H9 (cell line): ENCODE data around the gene CACNB4. TPM values are rescaled to one million over a fixed set of nuclear protein-coding genes. Genes with fewer than 3 reads are reported as not detected.

ENCODE experiments used
- DNase-seq: peaks from one replicate; pipeline ENCODE4 v3.0.0-alpha.2; 2017
- H2AFZ ChIP-seq: one replicate; pipeline ENCODE4 v1.6.1; 2013; ENCODE audit warnings: mild to moderate bottlenecking, low read length, control low read depth, moderate library complexity
- H2AK5ac ChIP-seq: 2 replicates; pipeline ENCODE4 v1.6.1; 2013; ENCODE audit warnings: low read length, control low read depth, mixed read lengths; ENCODE audit not compliant: insufficient read length
- H2BK120ac ChIP-seq: one replicate; pipeline ENCODE4 v1.6.1; 2013; ENCODE audit warnings: low read depth, mild to moderate bottlenecking, low read length, control low read depth, inconsistent platforms; ENCODE audit not compliant: poor library complexity, severe bottlenecking
- H2BK12ac ChIP-seq: 2 replicates; pipeline ENCODE4 v1.6.1; 2013; ENCODE audit warnings: low read length, control low read depth, mixed read lengths, low read depth; ENCODE audit not compliant: insufficient read length
- H2BK15ac ChIP-seq: 2 replicates; pipeline ENCODE4 v1.6.1; 2013; ENCODE audit warnings: low read depth, low read length, control low read depth
- H2BK20ac ChIP-seq: one replicate; pipeline ENCODE4 v1.6.1; 2013; ENCODE audit warnings: low read depth, mild to moderate bottlenecking, low read length, control low read depth, inconsistent platforms; ENCODE audit not compliant: poor library complexity, severe bottlenecking
- H2BK5ac ChIP-seq: 2 replicates; pipeline ENCODE4 v1.6.1; 2013; ENCODE audit warnings: low read length, control low read depth, mixed read lengths; ENCODE audit not compliant: insufficient read length
- H3K14ac ChIP-seq: 2 replicates; pipeline ENCODE4 v1.6.1; 2013; ENCODE audit warnings: low read length, control low read depth; ENCODE audit not compliant: insufficient read depth
- H3K18ac ChIP-seq: 2 replicates; pipeline ENCODE4 v1.6.1; 2013; ENCODE audit warnings: low read depth, mild to moderate bottlenecking, mixed read lengths, low read length, control low read depth; ENCODE audit not compliant: insufficient read length
- H3K23ac ChIP-seq: 2 replicates; pipeline ENCODE4 v1.6.1; 2013; ENCODE audit warnings: low read length, control low read depth, mixed read lengths, low read depth; ENCODE audit not compliant: insufficient read length
- H3K23me2 ChIP-seq: 2 replicates; pipeline ENCODE4 v1.6.1; 2013; ENCODE audit warnings: low read depth, mild to moderate bottlenecking, mixed read lengths, low read length, control low read depth; ENCODE audit not compliant: insufficient read length, poor library complexity, severe bottlenecking
- H3K27ac ChIP-seq: 2 replicates; pipeline ENCODE4 v1.5.1; 2013; ENCODE audit warnings: low read length, control low read depth, mixed read lengths, low read depth; ENCODE audit not compliant: insufficient read length
- H3K27me3 ChIP-seq: 2 replicates; pipeline ENCODE4 v1.6.1; 2013; ENCODE audit warnings: low read length, control low read depth, inconsistent platforms; ENCODE audit not compliant: insufficient read depth
- H3K4ac ChIP-seq: 2 replicates; pipeline ENCODE4 v1.6.1; 2013; ENCODE audit warnings: low read depth, mild to moderate bottlenecking, control low read depth, inconsistent platforms, low read length, moderate library complexity
- H3K4me1 ChIP-seq: 2 replicates; pipeline ENCODE4 v1.6.1; 2013; ENCODE audit warnings: low read length, control low read depth, inconsistent platforms; ENCODE audit not compliant: insufficient read depth
- H3K4me2 ChIP-seq: 2 replicates; pipeline ENCODE4 v1.6.1; 2013; ENCODE audit warnings: low read length, control low read depth, mixed read lengths; ENCODE audit not compliant: insufficient read length, insufficient read depth
- H3K56ac ChIP-seq: 2 replicates; pipeline ENCODE4 v1.6.1; 2013; ENCODE audit warnings: low read depth, mild to moderate bottlenecking, mixed read lengths, low read length, control low read depth; ENCODE audit not compliant: insufficient read length
- H3K79me1 ChIP-seq: 2 replicates; pipeline ENCODE4 v1.6.1; 2013; ENCODE audit warnings: low read depth, mild to moderate bottlenecking, moderate library complexity, low read length, control low read depth, inconsistent platforms; ENCODE audit not compliant: insufficient read depth, poor library complexity, severe bottlenecking
- H3K79me2 ChIP-seq: 2 replicates; pipeline ENCODE4 v1.6.1; 2013; ENCODE audit warnings: low read length, control low read depth, inconsistent platforms; ENCODE audit not compliant: insufficient read depth
- H3K9ac ChIP-seq: 2 replicates; pipeline ENCODE4 v1.6.1; 2013; ENCODE audit warnings: low read length, control low read depth, mixed read lengths; ENCODE audit not compliant: insufficient read length; ENCODE audit errors: extremely low read depth
- H3K9me3 ChIP-seq: one replicate; pipeline ENCODE4 v1.6.1; 2013; ENCODE audit warnings: low read depth, low read length, inconsistent platforms; ENCODE audit not compliant: control insufficient read depth
- H3T11ph ChIP-seq: one replicate; pipeline ENCODE4 v1.6.1; 2013; ENCODE audit warnings: mild to moderate bottlenecking, low read length, control low read depth, inconsistent platforms
- H4K20me1 ChIP-seq: one replicate; pipeline ENCODE4 v1.6.1; 2013; ENCODE audit not compliant: control insufficient read depth, insufficient read length, insufficient read depth
- H4K5ac ChIP-seq: 2 replicates; pipeline ENCODE4 v1.6.1; 2013; ENCODE audit warnings: low read depth, mild to moderate bottlenecking, mixed read lengths, low read length, control low read depth; ENCODE audit not compliant: insufficient read length
- H4K8ac ChIP-seq: replicated peaks from 2 replicates; pipeline ENCODE4 v1.6.1; 2013; ENCODE audit warnings: low read length, control low read depth, mixed read lengths, low read depth; ENCODE audit not compliant: insufficient read length
- H4K91ac ChIP-seq: 2 replicates; pipeline ENCODE4 v1.6.1; 2013; ENCODE audit warnings: low read depth, mild to moderate bottlenecking, moderate library complexity, mixed read lengths, low read length, control low read depth; ENCODE audit not compliant: insufficient read length
- H3K27ac Mint-ChIP-seq, 3 experiments: 2 replicates in 2 of 3; 3 replicates in 1 of 3; pipeline ENCODE4 v1.8.0; 2020 to 2021; ENCODE audit warnings: mixed read lengths in 3 of 3, mild to moderate bottlenecking in 1 of 3, moderate library complexity in 1 of 3
- H3K27me3 Mint-ChIP-seq: 2 replicates; pipeline ENCODE4 v1.8.0; 2021; ENCODE audit warnings: low read depth, mild to moderate bottlenecking, moderate library complexity, mixed read lengths
- H3K36me3 Mint-ChIP-seq, 3 experiments: 2 replicates in 2 of 3; 3 replicates in 1 of 3; pipeline ENCODE4 v1.8.0; 2020 to 2021; ENCODE audit warnings: low read depth in 3 of 3, mixed read lengths in 3 of 3; ENCODE audit not compliant: insufficient read depth in 1 of 3
- H3K4me1 Mint-ChIP-seq, 2 experiments: 2 replicates each; pipeline ENCODE4 v1.8.0; 2020; ENCODE audit warnings: mixed read lengths in 2 of 2
- H3K4me3 Mint-ChIP-seq, 2 experiments: 2 replicates in 1 of 2; 3 replicates in 1 of 2; pipeline ENCODE4 v1.8.0; 2020 to 2021; ENCODE audit warnings: mild to moderate bottlenecking in 2 of 2, mixed read lengths in 2 of 2, moderate library complexity in 1 of 2
- H3K9me3 Mint-ChIP-seq, 2 experiments: 2 replicates in 1 of 2; 3 replicates in 1 of 2; pipeline ENCODE4 v1.8.0; 2020; ENCODE audit warnings: mild to moderate bottlenecking in 2 of 2, mixed read lengths in 2 of 2, moderate library complexity in 1 of 2
- WGBS: extraction: QIAGEN DNeasy Blood & Tissue Kit; methylation state at CpG from one replicate; pipeline ENCODE4 v1.1.7; 2013; ENCODE audit warnings: missing lambda C conversion rate, low lambda C conversion rate, mixed read lengths; ENCODE audit not compliant: insufficient read length; ENCODE audit errors: extremely low coverage; 5-methylcytosine and 5-hydroxymethylcytosine counted together
- total RNA-seq: library from RNA; stranded (reverse); gene quantifications from 2 replicates; pipeline ENCODE4 v1.2.1, GENCODE V29; 2021
- TF ChIP-seq, protein P1 (sequence below): fragments of 200-600 bp; sonication (generic); conservative IDR thresholded peaks from 3 replicates; pipeline ENCODE4 v1.8.0; 2021; ENCODE audit warnings: antibody characterized with exemption, mild to moderate bottlenecking

The CACNB4 gene
- total RNA-seq, 1 experiment from 2014 or later: 1.4 TPM

DNA sequence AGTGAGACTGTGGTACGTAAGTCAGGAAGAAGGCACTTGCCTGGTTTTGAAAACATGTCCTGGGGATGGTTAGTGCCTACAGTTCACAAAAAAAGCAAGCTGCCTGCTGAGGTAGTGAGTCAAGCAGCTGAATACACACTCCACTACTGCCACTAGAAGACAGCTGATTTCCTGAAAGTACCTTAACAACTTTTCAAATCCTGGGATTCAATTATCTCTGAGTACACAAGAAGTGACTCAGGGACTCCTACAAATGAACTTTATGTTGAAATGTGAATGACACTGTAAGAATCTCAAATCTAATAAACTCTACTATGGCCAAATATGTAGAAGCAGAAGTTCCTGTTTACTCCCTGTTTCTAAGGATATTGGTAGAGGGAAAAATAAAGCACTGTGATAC, 212.6 kb downstream of the CACNB4 start:
- H3K9ac ChIP-seq: no peak overlapping the region
- no peak overlapping the region for H2AFZ ChIP-seq
- no peak overlapping the region for H2BK12ac ChIP-seq
- no peak overlapping the region for H4K91ac ChIP-seq
- no peak overlapping the region for H3K23ac ChIP-seq
- H3K4me2 ChIP-seq: no peak overlapping the region
- TF ChIP-seq, protein P1, sequence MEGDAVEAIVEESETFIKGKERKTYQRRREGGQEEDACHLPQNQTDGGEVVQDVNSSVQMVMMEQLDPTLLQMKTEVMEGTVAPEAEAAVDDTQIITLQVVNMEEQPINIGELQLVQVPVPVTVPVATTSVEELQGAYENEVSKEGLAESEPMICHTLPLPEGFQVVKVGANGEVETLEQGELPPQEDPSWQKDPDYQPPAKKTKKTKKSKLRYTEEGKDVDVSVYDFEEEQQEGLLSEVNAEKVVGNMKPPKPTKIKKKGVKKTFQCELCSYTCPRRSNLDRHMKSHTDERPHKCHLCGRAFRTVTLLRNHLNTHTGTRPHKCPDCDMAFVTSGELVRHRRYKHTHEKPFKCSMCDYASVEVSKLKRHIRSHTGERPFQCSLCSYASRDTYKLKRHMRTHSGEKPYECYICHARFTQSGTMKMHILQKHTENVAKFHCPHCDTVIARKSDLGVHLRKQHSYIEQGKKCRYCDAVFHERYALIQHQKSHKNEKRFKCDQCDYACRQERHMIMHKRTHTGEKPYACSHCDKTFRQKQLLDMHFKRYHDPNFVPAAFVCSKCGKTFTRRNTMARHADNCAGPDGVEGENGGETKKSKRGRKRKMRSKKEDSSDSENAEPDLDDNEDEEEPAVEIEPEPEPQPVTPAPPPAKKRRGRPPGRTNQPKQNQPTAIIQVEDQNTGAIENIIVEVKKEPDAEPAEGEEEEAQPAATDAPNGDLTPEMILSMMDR: no peak
- no peak overlapping the region for H2BK120ac ChIP-seq
- Mint-ChIP-seq H3K27me3 (no peaks in the 10 kb centered on the region), H3K9me3 (no peaks in the 10 kb centered on the region), H3K36me3 (no peaks in the 10 kb centered on the region), H3K4me1 (peaks cover 0 to 3% of the 10 kb centered on the region in 2 experiments; a peak in 1 of 4 replicates), H3K4me3 (no peak overlapping the region), H3K27ac (no peak overlapping the region; a peak in 1 of 7 replicates)
- no peaks in the 10 kb centered on the region for H3K9me3 ChIP-seq
- no peak overlapping the region for H2BK15ac ChIP-seq
- no peak overlapping the region for H4K5ac ChIP-seq
- no peaks in the 10 kb centered on the region for H3K4me1 ChIP-seq
- WGBS: no CpG with 5 or more reads among the region's 1 CpG
- H4K8ac ChIP-seq: no peak overlapping the region
- no peak overlapping the region for H2BK5ac ChIP-seq
- H3K79me2 ChIP-seq: no peaks in the 10 kb centered on the region
- no peak overlapping the region for H2AK5ac ChIP-seq
- no peak overlapping the region for H3T11ph ChIP-seq
- no peak overlapping the region for H3K4ac ChIP-seq
- no peaks in the 10 kb centered on the region for H3K79me1 ChIP-seq
- no peak for DNase-seq
- no peaks in the 10 kb centered on the region for H3K27me3 ChIP-seq
- no peak overlapping the region for H2BK20ac ChIP-seq
- no peak overlapping the region for H3K27ac ChIP-seq
- H3K56ac ChIP-seq: no peak overlapping the region
- H4K20me1 ChIP-seq: no peaks in the 10 kb centered on the region
- H3K14ac ChIP-seq: no peak overlapping the region
- no peaks in the 10 kb centered on the region for H3K23me2 ChIP-seq
- H3K18ac ChIP-seq: no peak overlapping the region
